ENCODE measurements around the gene TWIST2. TPM values are rescaled to one million over a fixed set of nuclear protein-coding genes. Genes with fewer than 3 reads are reported as not detected.

Gene TWIST2
- total RNA-seq, 2 donors from 2014 or later: not detected

DNA sequence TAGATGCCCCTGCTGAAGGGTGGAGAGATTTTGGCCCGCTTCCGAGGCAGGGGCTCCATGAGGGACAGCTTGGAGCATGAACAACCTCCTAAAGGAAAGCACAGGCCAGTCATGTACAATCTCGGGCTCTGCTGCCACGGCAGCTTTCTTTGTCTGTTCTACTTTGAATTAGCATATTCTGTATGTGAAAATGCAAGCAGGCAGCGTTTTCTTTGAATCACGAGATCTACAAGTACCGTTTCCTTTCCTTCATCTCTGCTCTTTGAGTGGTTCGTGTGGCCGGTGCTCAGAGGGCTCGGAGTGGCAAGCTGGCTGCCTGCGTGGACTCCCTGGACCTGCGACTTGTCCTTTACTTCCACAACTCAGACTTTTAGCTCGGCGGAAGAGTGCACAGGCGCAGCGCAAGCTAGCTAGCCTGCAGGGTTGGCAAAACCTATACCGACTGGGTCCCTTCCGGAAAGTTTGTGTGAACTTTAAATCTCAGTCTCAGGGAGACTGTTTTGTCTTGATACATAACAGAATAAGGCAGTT lies 6.9 kb downstream of the TWIST2 start:
- H3K4me3 Mint-ChIP-seq: no peak overlapping the region
- ATAC-seq (replicated peaks in 1 of 2) (no peak), DNase-seq (no peak)
- H3K9me3 Mint-ChIP-seq: no peaks in the 10 kb centered on the region
- H3K27me3 Mint-ChIP-seq (ENCODE audit: low read depth): peaks cover 64% of the 10 kb centered on the region
- H3K36me3 Mint-ChIP-seq (ENCODE audit: insufficient read depth in 2 of 2): no peaks in the 10 kb centered on the region
- H3K27ac Mint-ChIP-seq: no peak overlapping the region
- no peaks in the 10 kb centered on the region for H3K4me1 Mint-ChIP-seq (ENCODE audit: low read depth)

DNA sequence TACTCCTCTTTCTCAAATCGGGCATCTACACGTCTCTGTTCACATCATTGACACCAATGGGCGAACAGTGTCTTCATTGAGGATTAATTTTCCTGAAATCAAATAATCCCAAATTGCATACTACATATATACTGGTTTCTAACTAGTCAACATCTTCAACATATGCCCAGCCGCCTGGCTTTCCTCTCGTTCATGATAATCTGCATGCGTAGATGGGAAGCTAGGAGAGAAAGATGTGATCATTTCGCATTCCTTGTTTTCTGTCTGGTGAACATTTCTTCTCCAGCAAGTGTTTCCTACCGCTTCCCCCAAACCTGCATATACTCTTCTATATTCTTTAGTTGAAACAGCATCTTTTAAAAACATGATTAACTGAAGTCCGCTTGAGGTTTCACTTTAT lies 7.4 kb downstream of the TWIST2 start:
- no peak for ATAC-seq (replicated peaks in 1 of 2)

DNA sequence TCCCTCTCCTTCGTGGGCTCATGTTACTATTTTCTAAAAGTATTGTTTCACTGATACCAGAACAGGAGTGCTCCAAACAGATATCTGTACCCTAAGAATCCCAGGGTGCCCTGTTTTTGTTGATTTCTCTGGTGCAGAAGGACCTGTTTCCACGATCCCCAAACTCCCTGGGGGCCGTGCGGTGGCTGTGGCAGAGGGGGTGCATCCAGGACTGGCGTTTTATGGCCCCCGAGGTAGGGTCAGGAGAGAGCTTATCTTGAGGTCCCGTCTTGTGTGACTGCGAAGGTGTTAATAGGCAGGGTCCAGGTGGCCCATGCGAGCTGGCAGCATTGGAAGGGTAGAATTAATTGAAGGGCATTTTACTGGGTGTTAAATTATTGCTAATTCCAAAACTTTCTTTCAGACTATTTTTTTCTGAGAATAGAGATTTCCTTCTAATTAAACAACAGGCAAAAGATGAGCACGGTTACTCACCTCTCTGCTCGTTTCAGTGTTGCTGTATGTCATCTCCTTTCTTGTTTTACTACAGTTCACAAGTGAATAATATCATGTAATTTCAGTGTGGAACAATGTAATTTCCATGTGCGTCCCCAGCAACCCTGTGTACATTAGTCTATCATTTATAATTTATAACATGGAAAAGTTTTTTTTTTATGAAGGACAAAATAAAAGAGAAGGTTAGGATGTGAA lies 8.2 kb downstream of the TWIST2 start:
- Mint-ChIP-seq H3K27me3 (ENCODE audit: low read depth) (peaks cover 52% of the 10 kb centered on the region), H3K4me3 (no peak overlapping the region), H3K9me3 (no peaks in the 10 kb centered on the region), H3K4me1 (ENCODE audit: low read depth) (no peaks in the 10 kb centered on the region), H3K27ac (no peak overlapping the region), H3K36me3 (ENCODE audit: insufficient read depth in 2 of 2) (no peaks in the 10 kb centered on the region)
- DNase-seq (no peak), ATAC-seq (replicated peaks in 1 of 2) (no peak)

More for the DNA sequence above, 7.4 kb downstream of the TWIST2 start:
- no peaks in the 10 kb centered on the region for H3K36me3 Mint-ChIP-seq (ENCODE audit: insufficient read depth in 2 of 2)
- no peak overlapping the region for H3K4me3 Mint-ChIP-seq
- H3K4me1 Mint-ChIP-seq (ENCODE audit: low read depth): no peaks in the 10 kb centered on the region
- no peak overlapping the region for H3K27ac Mint-ChIP-seq
- H3K27me3 Mint-ChIP-seq (ENCODE audit: low read depth): peaks cover 59% of the 10 kb centered on the region
- H3K9me3 Mint-ChIP-seq: no peaks in the 10 kb centered on the region
- DNase-seq: no peak

DNA sequence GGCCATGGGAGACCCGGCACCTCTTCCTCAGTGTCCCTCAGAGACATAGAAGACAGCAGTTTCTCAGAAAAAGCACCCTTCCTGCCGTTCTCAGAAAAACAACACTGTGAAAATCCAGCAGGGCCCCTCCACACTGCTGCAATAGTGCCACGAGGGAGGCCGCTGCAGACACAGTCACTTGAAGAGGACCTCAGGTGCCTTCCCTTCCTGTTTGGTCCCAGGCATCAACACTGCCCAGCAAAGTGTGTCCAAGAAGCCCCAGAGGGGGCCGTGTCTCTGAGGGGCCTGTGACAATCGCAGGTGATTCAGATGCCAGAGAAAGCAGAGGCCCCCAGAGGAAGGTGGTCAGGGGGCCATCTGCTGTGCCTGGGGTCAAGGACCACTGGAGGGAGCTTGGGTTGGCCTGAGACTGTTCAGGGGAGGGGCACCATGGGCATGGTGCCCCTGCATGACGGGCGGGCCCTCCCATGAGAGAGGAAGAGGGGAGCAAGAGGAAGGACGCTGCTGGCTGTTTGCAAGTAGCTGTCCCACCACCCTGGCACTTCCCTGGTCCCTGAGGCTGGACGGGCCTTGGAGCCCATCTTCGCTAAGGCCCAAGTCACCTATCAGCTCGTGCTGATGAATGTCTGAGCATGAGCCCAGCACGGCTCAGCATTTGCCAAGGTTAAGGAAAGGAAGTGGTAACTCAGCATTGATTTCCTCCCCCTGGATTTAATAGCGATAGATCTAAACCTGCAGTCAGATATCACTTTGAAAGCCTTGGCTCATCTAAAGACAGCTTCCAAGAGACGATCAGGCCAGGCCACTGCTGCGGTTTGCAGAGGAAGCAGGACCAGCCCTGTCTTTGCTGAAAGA lies 9.1 kb downstream of the TWIST2 start:
- Mint-ChIP-seq H3K27ac (no peak overlapping the region), H3K9me3 (no peaks in the 10 kb centered on the region), H3K27me3 (ENCODE audit: low read depth) (peaks cover 51% of the 10 kb centered on the region), H3K36me3 (ENCODE audit: insufficient read depth in 2 of 2) (no peaks in the 10 kb centered on the region), H3K4me3 (no peak overlapping the region), H3K4me1 (ENCODE audit: low read depth) (no peaks in the 10 kb centered on the region)
- ATAC-seq (replicated peaks in 1 of 2) (no peak), DNase-seq (no peak)

DNA sequence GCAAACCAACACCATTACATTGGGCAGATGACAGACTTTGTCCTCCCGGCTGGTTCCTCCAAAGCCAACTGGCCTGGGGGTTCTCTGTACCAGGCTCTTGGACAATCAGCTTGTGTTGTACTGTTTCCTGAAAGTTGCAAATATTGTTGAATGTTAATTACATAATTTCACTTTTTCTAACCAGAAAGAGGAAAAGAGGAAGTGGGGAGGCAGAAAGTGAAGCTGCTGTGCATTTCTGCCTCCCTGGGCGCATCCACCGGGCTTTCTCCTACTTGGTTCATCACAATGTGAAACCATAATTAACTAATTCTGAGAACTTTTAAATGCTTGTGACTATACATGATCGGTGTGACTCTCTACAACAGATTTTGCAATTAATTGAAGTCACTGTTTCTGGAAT lies 10.1 kb downstream of the TWIST2 start:
- Mint-ChIP-seq H3K4me3 (no peak overlapping the region), H3K27me3 (ENCODE audit: low read depth) (peaks cover 44% of the 10 kb centered on the region), H3K4me1 (ENCODE audit: low read depth) (no peaks in the 10 kb centered on the region), H3K9me3 (no peaks in the 10 kb centered on the region), H3K27ac (no peak overlapping the region), H3K36me3 (ENCODE audit: insufficient read depth in 2 of 2) (no peaks in the 10 kb centered on the region)
- no peak for ATAC-seq (replicated peaks in 1 of 2)
- no peak for DNase-seq

DNA sequence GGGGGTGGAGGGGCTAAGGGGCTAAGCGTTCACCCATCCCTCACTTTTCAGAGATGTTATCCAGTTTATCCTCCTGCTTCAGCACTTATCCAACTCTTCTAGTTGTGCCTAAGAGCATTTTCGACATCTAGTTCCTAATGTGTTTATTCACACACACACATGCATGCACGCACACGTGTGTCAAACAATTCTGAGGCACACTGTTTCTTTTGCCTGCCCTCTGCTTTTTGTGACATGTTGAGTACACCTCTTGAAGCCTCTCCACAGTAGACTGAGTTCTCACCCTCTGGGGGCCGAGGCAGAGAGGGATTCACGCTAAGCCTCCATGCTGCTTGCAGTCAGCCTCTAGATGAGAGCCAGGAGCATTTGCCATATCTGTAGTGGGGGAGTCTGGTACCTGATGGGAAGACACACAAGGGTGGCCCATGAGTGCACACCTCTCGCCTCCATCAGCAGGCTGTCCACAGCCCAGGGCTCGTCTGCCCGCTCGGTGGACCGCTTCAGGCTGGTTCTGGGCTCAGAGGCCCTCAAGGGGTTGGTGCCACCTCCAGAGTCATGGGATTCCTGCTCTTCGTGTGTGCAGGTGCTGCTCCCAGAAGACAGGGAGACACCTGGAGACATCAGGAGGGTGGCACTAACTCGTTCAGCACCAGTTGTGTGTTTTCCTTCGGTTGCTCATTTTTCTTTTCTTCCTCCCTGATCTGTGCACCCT lies 11.9 kb downstream of the TWIST2 start:
- Mint-ChIP-seq H3K36me3 (ENCODE audit: insufficient read depth in 2 of 2) (no peaks in the 10 kb centered on the region), H3K9me3 (no peaks in the 10 kb centered on the region), H3K27me3 (ENCODE audit: low read depth) (peaks cover 32% of the 10 kb centered on the region), H3K4me1 (ENCODE audit: low read depth) (peaks cover 9% of the 10 kb centered on the region), H3K4me3 (no peak overlapping the region), H3K27ac (no peak overlapping the region)
- DNase-seq (no peak), ATAC-seq (replicated peaks in 1 of 2) (no peak)

DNA sequence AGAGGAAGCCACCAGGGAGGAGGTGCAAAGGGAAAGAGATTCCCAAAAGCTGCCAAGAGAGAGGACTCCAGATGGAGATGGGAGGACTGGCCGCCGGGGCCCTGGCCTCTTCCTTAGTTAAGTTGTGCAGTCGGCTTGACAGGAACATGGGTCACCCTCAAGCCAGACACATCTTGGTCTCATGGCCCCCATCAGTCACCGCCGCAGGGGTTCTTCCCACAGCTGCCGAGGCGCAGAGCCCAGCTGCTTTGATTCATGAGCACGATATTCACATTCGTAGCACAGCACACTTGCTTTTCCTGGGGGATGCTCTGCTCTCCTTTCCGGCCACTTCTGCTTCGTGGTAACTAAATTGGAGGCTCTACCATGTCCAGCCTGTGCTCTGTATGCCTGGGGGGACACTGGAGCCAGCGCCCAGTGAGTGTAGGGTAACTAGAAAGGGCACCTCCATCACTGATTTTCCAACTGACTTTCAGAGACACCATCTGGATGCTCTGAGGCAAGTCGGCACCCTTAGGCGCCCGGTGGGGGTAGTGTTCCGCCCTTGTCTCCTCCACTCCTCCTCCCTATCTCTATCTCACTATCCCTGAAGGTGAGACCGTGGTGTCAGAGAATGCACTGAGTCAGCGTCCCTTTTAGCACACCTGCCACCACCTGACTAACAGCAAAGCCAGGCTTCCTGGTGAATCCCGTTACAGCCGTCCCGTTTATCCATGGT lies 13.3 kb downstream of the TWIST2 start:
- Mint-ChIP-seq H3K4me3 (no peak overlapping the region), H3K27me3 (ENCODE audit: low read depth) (peaks cover 29% of the 10 kb centered on the region), H3K27ac (no peak overlapping the region), H3K9me3 (no peaks in the 10 kb centered on the region), H3K36me3 (ENCODE audit: insufficient read depth in 2 of 2) (no peaks in the 10 kb centered on the region), H3K4me1 (ENCODE audit: low read depth) (peaks cover 9% of the 10 kb centered on the region)
- no peak for ATAC-seq (replicated peaks in 1 of 2)
- no peak for DNase-seq

DNA sequence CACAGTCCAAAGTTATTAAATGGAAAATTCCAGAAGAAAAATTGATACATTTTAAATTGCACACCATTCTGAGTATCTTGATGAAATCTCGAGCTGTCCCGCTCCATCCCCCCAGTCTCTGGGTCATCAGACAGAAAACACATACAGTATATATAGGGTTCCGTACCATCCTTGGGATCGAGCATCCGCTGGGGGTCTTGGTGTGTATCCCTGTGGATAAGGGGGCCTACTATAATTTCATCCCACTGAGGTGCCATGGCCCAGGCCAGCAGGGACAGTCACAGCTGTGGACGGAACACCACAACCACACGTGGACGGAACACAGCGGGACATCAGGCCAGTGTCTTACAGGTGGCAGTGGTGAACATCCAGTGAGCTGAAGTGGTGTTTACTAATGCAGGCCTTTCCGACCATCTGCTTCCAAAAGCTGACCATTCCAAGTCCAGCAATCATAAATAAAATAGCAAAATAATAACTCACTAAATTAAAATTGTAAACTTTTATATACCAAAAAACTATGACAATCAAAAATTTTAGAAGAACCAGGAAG lies 14.0 kb downstream of the TWIST2 start:
- no peak overlapping the region for H3K27ac Mint-ChIP-seq
- H3K27me3 Mint-ChIP-seq (ENCODE audit: low read depth): peaks cover 29% of the 10 kb centered on the region
- H3K4me1 Mint-ChIP-seq (ENCODE audit: low read depth): peaks cover 9% of the 10 kb centered on the region
- no peak for DNase-seq
- H3K36me3 Mint-ChIP-seq (ENCODE audit: insufficient read depth in 2 of 2): no peaks in the 10 kb centered on the region
- ATAC-seq (replicated peaks in 1 of 2): no peak
- H3K9me3 Mint-ChIP-seq: no peaks in the 10 kb centered on the region
- no peak overlapping the region for H3K4me3 Mint-ChIP-seq

DNA sequence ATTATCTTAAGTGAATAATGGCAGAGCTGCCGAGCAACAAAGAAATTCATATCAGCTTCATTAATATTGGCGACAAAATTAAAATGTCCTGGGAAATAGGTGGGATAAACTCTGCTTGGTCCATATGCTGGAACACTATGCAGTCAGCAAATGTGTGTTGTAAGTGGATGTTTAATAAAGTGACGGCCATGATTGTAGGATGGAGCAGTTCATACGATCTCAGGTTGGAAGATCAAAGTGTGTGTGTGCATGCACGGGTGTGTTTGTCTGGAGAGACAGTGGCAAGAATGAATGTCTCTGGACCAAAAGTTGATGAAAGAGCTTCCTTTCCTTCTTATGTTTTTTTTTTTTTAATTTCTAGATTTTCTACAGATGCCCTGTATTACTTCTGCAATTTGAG lies 14.8 kb downstream of the TWIST2 start:
- Mint-ChIP-seq H3K9me3 (no peaks in the 10 kb centered on the region), H3K27ac (no peak overlapping the region), H3K36me3 (ENCODE audit: insufficient read depth in 2 of 2) (no peaks in the 10 kb centered on the region), H3K4me3 (no peak overlapping the region), H3K4me1 (ENCODE audit: low read depth) (peaks cover 11% of the 10 kb centered on the region), H3K27me3 (ENCODE audit: low read depth) (peaks cover 33% of the 10 kb centered on the region)
- DNase-seq: no peak
- no peak for ATAC-seq (replicated peaks in 1 of 2)

DNA sequence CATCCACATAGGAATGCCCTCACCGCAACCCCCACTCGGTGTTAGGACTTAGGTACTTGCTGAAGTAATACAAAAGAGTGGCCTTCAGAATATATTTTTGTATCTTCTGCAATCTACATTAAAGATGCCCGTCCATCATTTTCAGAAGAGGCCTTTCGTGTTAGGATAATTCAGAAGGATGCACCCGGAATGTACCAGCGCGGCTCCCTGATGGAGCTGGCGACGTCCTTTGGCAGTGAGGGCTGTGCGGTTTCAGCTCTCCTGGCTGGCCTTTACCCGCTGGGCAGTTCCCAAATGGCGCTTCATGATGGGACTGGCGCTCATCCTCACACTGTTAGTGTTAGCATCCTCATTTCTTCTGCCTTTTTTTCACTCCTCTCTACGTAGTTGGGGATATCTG lies 15.3 kb downstream of the TWIST2 start:
- no peak overlapping the region for H3K4me3 Mint-ChIP-seq
- no peak for ATAC-seq (replicated peaks in 1 of 2)
- no peak for DNase-seq
- no peak overlapping the region for H3K27ac Mint-ChIP-seq
- no peaks in the 10 kb centered on the region for H3K9me3 Mint-ChIP-seq
- H3K27me3 Mint-ChIP-seq (ENCODE audit: low read depth): peaks cover 36% of the 10 kb centered on the region
- H3K4me1 Mint-ChIP-seq (ENCODE audit: low read depth): peaks cover 14% of the 10 kb centered on the region
- H3K36me3 Mint-ChIP-seq (ENCODE audit: insufficient read depth in 2 of 2): no peaks in the 10 kb centered on the region

DNA sequence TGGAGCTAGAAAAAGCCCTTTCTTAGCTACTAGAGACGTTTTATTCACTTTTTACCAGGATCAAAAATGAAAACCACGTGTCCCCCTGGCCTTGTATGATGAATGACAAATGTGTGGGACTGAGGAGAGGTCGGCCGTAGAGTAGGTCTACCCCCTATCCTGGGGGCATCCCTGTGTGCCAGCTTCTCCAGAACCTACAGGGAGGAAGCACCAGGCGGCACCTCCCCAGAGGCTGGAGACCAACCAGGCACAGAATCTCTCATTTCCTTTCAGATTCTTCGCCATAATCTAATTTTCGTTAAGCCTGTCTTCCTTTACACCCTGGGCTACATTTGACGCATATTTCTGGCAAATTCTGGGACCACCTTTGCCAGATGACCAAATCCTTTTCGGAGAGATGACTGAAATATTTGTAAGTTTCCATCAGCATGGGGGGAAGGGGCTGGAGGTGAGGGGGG lies 15.9 kb downstream of the TWIST2 start:
- DNase-seq (no peak), ATAC-seq (replicated peaks in 1 of 2) (no peak)
- Mint-ChIP-seq H3K27me3 (ENCODE audit: low read depth) (peaks cover 31% of the 10 kb centered on the region), H3K36me3 (ENCODE audit: insufficient read depth in 2 of 2) (no peaks in the 10 kb centered on the region), H3K9me3 (no peaks in the 10 kb centered on the region), H3K4me3 (no peak overlapping the region), H3K4me1 (ENCODE audit: low read depth) (peaks cover 14% of the 10 kb centered on the region), H3K27ac (no peak overlapping the region)

DNA sequence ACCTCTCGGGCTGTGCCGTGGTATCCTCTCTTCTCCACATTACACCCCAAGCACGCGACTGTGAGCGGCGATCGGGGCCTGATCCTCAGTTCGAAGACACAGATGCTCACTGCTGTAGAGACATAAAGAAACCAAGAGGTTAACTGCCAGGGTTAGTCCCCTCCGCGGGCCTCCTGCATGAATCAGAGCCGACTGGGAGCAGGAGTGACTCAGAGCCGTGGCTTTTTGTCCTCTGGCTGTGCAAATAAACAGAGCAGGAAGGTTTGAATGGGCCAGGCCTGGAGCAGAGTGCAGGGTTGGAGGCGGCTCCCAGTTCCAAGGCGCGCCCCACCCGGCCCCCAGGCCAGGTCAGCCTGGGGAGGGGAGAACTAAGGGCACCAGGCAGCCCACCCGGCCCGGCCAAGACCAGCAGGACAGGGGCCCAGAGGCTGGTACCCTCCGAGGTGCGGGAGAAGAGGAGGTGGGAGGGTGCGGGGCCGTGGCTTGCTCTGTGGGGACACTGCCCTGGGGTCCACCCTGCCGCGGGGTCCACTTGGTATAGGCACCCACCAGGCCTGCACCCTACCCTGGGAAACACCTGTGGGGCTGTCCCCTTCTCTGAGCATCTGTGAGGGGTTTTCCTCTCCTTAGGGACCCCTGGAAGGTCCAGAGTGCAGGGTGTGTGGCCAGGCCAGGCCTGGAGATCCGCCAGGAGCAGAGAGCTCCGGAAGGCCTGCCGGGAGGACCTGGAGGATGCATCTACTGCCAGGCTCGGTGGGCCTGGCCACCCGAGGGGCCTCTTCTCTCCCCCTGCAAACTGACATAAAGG lies 16.5 kb downstream of the TWIST2 start:
- no peaks in the 10 kb centered on the region for H3K36me3 Mint-ChIP-seq (ENCODE audit: insufficient read depth in 2 of 2)
- peak; percentile 70 to 79 for DNase-seq

More for the DNA sequence above, 16.5 kb downstream of the TWIST2 start:
- H3K27me3 Mint-ChIP-seq (ENCODE audit: low read depth): peaks cover 25% of the 10 kb centered on the region
- H3K4me1 Mint-ChIP-seq (ENCODE audit: low read depth): peaks cover 14% of the 10 kb centered on the region
- no peak overlapping the region for H3K27ac Mint-ChIP-seq
- H3K4me3 Mint-ChIP-seq: no peak overlapping the region
- H3K9me3 Mint-ChIP-seq: no peaks in the 10 kb centered on the region
- ATAC-seq (replicated peaks in 1 of 2): peak; percentile 98
